ENCODE results near the gene CATSPERE.

The CATSPERE gene

GRCh38 chr1:244652623-244653438, 191.8 kb downstream of the CATSPERE start, which contains the start of gene DESI2:
DESI2 (plus strand) TSS chr1:244653126; CDS start chr1:244653314, 188 bp downstream.
- no peak for TF ChIP-seq CTCF (IDR thresholded peaks at IDR 0.05; ENCODE audit: insufficient read depth, low read depth, low read length, missing control alignments)
- H3K4me3 ChIP-seq (ENCODE audit: low read length) = peak within 1 kb of the TSS; percentile 95
- peak; percentile 100 for DNase-seq (ENCODE audit: low read depth)

- no peak for TF ChIP-seq CTCF (IDR thresholded peaks at IDR 0.05; ENCODE audit: insufficient read depth, low read depth, low read length, missing control alignments)
- H3K4me3 ChIP-seq (ENCODE audit: low read length) = peak overlapping the region; percentile 95
- peak; percentile 42 for DNase-seq (ENCODE audit: low read depth)
Measured at GRCh38 chr1:244653439-244654107, 192.5 kb downstream of the CATSPERE start.

GRCh38 chr1:244654108-244655038, 193.3 kb downstream of the CATSPERE start:
- no peak for TF ChIP-seq CTCF (IDR thresholded peaks at IDR 0.05; ENCODE audit: insufficient read depth, low read depth, low read length, missing control alignments)
- DNase-seq (ENCODE audit: low read depth) = peak; percentile 16

GRCh38 chr1:244655186-244655585, 194.1 kb downstream of the CATSPERE start:
- H3K4me3 ChIP-seq (ENCODE audit: low read length) = no peak overlapping the region
- no peak for TF ChIP-seq CTCF (IDR thresholded peaks at IDR 0.05; ENCODE audit: insufficient read depth, low read depth, low read length, missing control alignments)
- DNase-seq (ENCODE audit: low read depth) = no peak

More at GRCh38 chr1:244654108-244655038, 193.3 kb downstream of the CATSPERE start:
- H3K4me3 ChIP-seq (ENCODE audit: low read length) = peak overlapping the region; percentile 95

- no peak overlapping the region for H3K4me3 ChIP-seq (ENCODE audit: low read length)
- DNase-seq (ENCODE audit: low read depth) = no peak
- TF ChIP-seq CTCF (IDR thresholded peaks at IDR 0.05; ENCODE audit: insufficient read depth, low read depth, low read length, missing control alignments) = no peak
Measured at GRCh38 chr1:244657421-244657820, 196.3 kb downstream of the CATSPERE start.

- no peak overlapping the region for H3K4me3 ChIP-seq (ENCODE audit: low read length)
- TF ChIP-seq CTCF (IDR thresholded peaks at IDR 0.05; ENCODE audit: insufficient read depth, low read depth, low read length, missing control alignments) = no peak
- no peak for DNase-seq (ENCODE audit: low read depth)
Measured at GRCh38 chr1:244659694-244660093, 198.6 kb downstream of the CATSPERE start.
